HG03039 (cell line): ENCODE measurements around the gene NEDD9.

Experiments
- ATAC-seq: cut with Tn5 transposase; IDR thresholded peaks from one replicate; pipeline ENCODE4 v1.9.1; 2021; ENCODE audit warnings: mild to moderate bottlenecking, moderate library complexity; ENCODE audit not compliant: unreplicated experiment

Gene NEDD9

DNA sequence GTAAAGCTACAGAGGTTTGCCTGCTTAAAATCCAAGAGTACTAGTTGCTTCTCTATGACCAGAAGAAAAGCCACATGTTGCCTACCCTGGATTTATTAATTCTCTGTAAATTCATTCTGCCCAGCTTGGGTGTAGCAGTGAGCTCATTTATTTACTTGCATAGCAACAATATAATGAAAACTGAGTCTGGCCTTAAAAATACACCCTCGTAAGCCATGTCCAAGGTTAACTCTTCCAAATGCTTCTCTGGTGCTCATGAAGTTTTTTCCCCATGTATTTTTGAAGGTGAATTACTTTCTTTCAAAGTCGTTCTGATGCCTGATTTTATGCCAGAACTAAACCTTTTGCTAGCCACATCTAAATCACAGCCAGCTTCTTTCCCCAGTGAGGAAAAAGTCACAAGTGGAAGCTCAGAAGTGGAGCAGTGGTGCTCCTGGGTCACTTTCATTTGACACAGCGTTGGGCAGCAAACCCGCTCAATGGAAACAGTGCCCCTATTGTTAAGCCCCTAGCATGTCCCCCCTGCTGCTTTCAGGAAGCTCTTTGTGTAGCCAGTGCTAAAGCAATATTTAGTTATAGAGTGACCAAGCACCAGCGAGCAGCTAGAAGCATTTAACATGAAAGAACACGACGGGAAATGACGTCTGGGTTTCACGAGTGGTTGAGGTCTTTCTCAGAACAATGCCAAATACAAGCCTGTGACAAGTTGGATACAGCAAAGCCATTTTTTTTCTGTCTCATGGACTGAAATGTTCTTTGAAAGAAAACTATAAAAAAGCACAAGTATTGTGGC lies 29.8 kb downstream of the NEDD9 start:
- no peak for ATAC-seq

DNA sequence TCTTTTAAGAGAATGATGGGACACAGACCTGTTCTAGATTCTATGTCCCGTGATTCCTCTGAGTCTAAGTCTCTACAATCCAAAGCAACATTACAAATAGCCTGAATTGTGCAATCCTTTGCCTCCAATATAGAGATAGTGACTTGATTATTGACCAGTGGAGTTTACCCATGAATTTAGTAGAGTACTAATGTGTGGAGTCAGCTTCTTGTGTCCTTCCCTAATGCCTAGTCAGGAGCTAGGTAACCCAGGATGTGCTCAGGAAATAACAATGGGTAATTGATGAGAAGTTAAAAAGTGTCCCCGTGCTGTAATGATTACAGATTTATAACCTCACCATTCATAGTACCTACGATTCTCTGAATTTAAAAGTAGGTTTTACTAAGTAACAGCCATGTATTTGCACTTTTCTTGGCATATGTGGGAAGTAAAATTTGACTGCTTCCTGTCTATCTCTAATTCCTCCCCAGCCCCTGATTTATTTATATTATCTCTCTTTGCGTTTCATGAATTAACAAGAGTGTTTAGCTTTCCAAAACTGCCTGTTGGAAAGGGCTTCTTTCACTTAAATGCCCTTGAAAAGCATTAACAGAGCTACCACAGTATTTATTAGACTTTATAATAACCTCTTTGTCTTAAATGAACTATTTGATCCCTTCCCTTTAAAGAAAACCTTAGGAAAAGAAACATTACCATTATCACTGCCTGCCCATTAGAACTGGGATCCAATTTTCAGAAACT lies 30.5 kb downstream of the NEDD9 start:
- no peak for ATAC-seq

DNA sequence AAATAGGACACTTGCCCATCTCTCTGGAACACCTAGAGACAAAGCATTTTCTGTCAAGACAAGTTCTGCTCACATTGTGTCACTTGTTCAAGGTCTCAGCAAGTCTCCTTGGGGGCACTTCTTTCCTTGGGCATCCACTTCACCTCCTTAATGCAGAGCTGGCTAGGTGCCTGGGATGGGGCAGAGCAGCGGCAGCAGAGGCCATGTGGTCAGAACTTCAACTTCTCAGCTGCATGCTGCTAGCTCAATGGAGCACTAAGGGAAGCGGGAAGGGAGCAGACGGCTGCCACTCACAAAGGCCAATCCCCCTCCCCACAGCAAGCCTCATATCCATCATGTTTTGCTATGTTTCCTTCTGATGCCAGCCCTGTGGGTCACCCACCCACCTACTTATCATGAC lies 31.5 kb downstream of the NEDD9 start:
- ATAC-seq: no peak

DNA sequence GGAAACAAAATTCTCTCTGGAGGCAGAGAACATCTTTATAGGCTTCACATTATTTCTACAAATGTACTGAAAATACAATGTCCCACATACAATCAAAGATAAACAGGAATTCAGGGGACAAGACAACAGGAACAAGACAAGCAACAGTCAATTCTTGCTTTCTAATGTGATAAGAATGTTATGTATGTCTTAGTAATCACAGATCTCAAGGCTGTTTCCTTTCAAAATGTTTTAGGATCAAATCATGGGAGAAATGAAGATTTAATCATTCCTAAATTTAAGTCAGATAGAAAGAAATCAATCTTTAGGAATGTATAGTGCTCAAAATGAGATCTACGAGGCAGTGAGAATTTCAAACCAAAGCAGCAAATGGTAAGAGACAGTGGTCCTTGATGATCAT lies 32.1 kb downstream of the NEDD9 start:
- no peak for ATAC-seq

DNA sequence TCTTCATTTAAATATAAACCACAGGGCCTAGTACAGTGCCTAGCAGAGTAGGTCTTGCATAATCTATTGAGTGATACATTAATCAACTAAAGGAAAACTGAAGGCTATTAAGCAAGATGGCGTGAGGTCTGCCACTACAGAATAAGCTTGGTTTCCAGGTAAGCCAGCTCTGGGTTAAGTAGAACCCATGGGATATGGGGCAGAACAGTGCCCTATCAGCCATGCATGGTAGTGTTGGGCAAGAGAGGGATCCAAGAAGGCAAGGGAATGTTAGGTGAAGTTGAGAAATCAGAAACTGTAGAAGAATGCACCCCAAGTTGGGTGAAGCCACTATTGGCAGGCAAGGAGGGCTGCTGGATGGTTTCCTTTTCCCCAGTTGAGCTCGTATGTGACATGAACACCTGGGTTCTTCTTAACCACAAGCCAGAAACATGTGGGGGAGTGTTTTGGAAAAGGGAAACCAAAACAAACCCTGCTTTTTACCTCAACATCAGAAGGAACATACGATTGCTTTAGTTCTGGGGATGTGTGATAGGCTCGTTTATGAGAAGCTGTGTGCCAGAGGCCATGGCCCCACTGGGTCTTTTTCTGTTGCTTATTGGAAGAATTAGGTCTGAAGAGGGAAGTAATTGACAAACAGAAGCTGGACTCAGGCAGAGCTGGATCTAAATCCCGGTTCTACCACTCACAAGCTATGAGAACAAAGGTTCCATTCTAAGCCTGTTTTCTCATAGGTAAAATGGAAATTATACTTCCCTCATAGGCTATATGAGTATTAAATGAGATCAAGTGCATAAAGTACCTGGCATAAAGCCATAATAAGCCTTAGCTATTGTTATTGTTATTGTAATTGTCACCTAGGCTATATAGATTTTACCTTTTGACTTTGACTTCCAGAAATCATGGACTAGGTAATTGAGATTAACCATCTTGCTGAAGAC lies 33.5 kb downstream of the NEDD9 start:
- no peak for ATAC-seq

DNA sequence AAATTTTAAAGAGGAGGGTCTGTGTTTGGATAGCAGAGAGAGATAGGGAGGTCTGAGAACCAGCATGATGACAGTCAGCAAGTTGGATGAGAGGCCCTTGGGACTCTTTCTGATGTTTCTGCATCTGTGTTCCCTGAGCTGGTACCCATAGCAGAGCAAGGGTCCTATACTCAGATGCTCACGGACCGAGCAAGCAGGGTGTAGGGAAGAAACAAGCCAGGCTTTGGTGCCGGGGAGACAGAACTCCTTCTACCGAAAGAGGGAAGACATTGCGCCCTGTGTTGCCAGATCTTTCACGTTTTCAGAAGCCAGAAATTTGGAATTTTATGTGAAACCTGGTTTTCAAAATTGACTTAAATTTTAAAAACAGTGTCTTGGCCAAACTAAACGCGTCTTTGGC lies 34.6 kb downstream of the NEDD9 start:
- ATAC-seq: no peak

DNA sequence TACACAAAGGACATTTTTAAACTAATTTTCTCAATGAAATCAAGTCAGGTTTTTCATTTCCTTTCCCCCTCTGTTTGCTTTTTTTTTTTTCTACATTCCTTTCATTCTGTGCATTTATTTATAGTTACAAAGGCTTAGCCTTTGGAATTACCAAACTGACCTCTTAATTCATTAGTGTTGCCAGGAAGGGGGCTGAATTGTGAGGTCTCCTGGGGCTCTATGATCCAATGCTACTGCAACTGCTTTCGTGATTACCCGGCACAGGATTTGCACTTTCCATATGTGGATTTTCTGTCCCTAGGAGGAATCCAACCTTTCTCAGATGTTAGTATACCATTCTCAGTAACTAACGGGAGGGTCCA lies 35.3 kb downstream of the NEDD9 start:
- no peak for ATAC-seq

DNA sequence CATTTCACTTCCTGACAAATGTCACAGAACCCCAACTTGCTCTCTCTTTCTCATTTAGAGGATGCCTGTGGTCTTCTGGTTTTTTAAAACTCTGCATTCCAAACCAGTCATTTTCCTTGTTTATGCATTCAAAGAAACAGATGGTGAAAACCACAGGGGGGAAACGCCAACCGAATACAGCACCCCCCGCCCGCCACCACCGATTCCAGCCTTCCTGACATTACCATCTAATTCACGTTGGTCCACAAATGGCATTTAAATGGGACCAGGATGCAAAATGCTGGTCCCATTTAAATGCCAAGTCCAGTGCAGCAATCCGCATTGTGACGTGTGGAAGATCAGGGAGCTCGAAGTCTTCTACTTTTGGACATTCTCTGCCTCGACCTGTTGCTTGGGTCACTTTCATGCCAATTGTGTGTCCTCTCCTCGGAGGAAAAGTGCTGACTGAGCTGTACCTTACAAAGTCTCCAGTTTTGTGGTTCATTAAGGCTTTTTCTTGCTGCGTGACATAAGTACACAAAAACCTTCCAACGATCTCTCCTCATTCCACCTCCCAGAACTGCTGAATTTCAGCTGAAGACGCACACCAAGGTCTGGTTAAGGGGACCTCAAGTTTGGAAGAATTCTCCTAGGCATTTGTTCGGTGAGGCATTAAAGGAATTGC lies 35.8 kb downstream of the NEDD9 start:
- ATAC-seq: no peak

DNA sequence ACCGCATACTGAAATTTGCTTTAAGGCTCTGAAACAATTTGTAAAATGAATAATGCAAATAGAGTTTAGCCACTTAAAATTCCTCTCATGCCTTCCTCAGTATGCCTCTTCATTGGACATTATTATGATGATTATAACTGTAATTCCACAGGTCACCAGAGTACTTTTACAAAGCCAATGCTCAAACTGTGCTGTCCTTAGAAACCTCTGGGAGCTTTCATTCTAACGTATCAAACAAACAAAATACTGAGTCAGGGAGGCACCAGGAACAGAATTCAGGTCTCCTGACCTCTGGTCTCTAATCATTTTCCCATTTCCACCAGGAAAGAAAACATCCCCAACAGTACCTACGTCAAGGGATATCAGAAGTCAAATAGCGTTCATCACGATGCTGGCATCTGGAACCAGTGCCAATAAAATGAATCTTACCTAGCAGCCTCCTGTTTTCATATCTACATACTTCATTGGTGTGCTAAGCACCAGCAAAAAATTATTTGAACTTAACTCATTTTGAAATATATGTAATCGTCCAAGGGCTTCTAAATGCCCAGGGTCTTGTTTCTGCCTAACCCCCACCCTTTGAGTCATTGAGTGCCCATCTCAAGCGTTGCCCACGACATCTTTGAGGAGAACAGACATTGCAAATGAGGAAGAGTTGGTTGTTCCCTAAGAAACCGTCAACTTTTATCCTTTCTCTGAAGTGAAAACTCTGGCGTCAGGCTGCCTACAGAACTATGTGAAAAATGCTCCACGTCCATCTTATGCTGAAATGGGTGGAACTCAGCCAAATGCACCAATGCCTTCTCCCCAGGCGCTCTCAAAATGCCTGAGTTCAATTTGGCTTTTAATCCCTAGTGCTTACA lies 37.9 kb downstream of the NEDD9 start:
- ATAC-seq: no peak

DNA sequence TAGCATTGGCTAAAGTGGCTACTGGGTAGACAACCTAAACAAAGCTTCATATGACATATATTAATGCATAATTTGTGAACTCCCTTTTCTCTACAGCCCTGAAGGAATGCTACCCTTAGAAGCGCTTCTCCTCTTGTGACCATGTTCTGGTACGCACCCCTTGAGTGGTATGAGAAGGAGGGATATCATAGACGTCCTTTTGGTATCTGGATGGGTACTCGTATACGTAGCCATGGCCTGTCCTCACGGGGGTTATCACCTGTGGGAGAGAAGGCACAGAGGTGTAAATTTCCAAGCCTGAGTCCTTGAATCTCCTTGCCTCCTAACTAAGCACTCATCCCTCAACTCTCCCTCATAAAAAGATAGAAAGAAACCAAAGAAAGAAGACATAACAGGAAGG lies 39.0 kb downstream of the NEDD9 start:
- no peak for ATAC-seq

DNA sequence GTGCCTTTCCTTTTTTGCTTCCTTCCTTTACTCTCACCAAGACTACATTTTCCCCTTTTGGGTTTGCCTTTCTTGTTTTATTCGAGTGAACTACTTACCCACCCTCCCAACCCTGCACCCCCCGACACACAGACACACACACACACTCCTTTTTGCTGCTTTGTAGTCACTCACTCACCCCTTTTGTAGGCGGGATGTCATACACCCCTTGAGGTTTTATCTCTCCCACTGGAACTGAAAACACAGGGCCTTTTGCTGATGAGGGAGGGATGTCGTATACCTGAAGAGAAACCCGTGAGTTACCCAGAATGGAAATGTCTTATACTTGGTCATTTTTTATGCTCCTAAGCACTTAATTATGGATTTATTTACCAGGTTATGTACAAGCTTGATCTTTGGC lies 40.3 kb downstream of the NEDD9 start:
- ATAC-seq: no peak

DNA sequence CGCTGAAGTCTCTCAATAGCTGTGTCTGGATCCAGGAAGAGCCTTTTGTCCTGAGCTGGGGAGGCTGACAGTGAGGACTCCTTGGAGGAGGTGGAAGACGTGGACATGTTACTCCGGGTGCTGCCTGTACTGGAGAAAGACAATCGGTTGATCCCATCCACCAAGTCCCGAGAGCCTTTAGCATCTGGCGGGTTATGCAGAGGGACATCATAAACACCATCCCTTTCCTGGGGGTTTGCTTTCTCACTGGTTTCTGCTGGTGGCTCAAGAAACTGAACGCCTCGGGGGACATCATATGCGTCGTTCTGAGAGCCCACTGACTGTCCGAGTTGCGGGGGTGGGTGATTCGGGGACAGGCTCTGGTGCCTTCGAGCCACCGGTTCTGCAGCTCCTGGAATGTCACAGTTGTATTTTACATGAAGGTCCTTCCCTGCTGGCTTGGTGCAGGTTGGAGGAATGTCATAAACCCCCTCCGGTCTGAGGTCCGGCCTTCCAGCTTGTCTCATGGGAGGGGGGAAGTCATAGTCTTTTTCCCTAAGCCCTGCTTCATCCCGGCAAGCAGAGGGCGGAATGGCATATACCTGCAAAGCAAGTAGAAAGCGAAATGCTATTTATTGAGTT lies 41.7 kb downstream of the NEDD9 start:
- ATAC-seq: no peak

DNA sequence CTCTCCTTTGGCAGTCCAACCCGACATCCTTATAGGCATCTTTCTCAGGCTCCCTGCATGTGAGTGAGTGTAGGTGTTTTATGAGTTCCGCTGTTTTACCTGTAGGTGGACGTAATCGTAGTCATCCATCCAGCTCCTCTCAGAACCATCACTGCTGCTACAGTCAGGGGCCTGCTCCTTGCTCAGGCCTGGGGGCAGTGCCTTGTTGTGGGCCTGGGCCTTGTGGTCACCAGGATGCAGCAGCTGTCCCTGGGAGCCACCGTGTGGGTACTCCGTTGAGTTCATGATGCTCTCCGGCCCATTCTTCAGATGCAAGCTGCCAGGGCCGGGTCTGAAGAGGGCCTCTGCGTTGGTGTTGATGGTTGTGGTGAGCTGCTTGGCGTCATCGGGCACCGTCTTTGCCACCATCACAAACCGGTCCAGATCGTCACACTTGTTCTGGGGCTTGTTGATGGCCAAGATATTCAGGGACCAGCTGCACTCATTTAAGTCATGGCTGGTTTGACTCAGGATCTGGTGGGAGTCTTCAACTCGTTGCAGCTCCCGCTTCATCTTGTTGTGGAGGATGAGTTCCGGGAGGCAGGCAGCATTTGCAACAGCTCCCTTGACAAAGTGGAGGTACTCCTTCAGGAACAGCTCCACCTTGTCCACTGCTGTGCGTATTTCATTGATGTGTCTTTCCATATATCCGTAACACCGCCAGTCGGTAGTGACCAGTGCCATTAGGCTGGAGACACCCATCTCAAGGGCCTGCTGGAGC lies 42.4 kb downstream of the NEDD9 start:
- no peak for ATAC-seq

DNA sequence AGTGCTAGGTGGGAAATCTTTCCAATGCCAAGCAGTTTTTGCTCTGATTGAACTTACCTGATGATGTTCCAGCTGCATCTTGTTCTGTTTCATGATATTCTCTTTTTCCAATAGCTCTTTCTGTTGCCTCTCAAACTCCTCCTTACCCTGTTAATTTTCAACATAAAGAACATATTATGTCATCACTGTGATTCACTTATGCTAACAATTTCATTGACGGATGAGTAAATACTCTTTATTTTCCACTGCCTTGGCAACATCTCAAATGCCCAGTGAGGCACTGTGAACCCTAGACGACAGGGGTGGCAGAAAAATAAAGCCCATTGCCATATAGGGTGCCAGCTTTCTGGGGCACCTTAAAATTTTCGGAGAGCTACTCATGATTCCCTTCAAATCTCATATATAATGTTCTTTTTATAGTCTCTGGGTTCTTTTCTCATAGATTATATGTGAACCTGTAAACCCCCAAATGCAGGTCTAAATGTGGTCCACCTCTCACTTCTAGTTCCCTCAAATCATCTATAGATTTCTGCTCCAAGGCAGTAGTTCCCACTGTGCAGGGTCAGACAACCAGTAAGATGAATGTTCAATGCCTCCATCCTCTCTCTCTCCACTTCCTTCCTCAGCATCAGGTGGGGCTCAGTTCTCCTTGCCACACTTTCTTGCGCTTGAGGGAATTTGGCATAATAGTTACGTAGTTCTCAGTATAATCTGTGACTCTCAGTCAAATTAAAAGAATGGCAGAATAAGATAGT lies 44.1 kb downstream of the NEDD9 start:
- no peak for ATAC-seq

DNA sequence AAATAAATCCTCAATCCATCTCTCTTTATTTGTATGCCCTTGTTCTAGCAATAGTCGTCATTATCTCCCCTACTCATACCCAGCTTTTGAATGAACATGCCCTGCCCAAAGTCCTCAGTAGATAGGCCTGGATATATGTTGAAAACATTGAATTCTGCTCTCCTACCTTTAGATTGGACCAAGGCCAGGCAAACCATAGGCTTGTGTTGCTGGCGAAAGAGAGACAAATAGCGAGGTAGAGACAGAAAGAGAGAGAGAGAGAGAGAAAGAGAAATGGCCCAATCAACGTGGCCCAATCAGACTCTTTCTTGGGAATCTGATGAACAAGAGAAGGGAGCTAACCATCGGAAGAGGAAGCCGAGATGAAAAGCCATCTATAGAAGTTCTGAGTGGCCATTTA lies 45.2 kb downstream of the NEDD9 start:
- ATAC-seq: no peak

DNA sequence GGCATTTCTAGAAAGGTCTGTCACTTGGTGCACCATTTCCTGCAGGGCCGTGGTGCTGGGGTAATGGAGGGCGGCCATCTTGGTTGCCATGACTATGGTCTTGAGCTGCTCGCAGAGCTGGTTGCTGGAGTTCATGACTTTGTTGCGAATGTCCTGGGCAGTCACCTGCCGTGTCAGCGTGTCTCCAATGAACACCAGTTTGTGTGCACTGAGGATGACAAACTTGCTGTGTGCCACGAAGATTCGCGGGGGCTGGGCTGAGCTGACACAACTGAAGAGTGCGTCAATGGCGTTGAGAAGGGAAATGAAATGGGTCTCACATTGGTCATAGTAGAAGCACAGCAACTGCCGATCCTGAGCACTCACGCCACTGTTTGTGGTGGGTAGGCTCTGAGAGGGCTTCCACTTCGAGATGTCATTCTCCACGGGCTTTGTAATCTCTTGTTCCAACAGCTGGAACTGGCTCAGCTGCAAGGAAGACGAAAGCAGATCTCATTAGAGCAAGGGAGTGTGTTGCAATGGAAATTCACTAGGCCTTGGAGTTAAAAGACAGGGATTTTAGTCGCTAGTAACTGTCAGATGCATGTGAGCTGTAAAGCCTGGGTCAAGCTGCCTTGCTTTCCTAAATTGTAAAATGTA lies 47.1 kb downstream of the NEDD9 start:
- ATAC-seq: no peak

DNA sequence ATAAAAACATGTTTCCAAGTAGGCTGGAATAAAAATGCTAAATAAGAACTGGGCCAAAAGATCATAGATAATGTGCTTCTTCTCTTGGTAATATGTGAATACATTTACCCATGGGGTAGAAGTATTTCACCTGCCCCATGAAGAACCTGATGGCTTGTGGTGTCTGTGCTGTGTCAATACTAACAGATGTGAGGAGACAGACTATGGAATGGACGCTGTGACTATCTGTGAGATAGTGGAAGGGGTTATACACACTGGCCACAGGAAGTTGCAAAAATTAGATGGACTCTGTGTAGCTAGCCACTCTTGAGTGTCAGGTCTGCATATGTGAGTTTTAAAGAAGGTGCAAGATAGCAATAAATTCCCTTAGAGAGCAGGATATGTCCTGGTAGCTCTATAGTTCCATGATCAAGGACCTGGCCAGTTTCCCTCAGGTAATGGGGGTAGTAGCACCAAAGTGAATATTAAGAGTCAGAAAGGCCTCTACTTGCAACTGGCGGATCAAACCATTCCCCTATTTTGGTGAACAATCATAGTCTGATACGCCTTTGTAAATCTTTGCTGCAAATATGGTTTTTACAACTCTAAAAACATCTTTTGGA lies 48.6 kb downstream of the NEDD9 start:
- ATAC-seq: no peak
